ENCODE results near the gene DYNC1I1.
A peak's percentile ranks its signal among the peaks of the same experiment; 100 is the strongest.

The DYNC1I1 gene

GRCh38 chr7:95840953-95841950, 68.9 kb downstream of the DYNC1I1 start:
- in situ Hi-C loops (cut with HindIII; ENCODE audit: low pct_ligation_motif_present, low sequenced_read_pairs) = no loop called here
- TF ChIP-seq, protein P1, sequence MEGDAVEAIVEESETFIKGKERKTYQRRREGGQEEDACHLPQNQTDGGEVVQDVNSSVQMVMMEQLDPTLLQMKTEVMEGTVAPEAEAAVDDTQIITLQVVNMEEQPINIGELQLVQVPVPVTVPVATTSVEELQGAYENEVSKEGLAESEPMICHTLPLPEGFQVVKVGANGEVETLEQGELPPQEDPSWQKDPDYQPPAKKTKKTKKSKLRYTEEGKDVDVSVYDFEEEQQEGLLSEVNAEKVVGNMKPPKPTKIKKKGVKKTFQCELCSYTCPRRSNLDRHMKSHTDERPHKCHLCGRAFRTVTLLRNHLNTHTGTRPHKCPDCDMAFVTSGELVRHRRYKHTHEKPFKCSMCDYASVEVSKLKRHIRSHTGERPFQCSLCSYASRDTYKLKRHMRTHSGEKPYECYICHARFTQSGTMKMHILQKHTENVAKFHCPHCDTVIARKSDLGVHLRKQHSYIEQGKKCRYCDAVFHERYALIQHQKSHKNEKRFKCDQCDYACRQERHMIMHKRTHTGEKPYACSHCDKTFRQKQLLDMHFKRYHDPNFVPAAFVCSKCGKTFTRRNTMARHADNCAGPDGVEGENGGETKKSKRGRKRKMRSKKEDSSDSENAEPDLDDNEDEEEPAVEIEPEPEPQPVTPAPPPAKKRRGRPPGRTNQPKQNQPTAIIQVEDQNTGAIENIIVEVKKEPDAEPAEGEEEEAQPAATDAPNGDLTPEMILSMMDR (IDR thresholded peaks at IDR 0.05; ENCODE audit: low read depth, low read length, missing control alignments) = peak; percentile 51
- H3K36me3 ChIP-seq (replicated peaks) = no peaks in the 10 kb centered on the region
- H3K4me3 ChIP-seq (ENCODE audit: low read depth, low read length) = no peak overlapping the region
- no peak for DNase-seq
- H3K27me3 ChIP-seq (replicated peaks) = no peaks in the 10 kb centered on the region
- no peak overlapping the region for H3K27ac ChIP-seq

GRCh38 chr7:95843286-95843685, 70.9 kb downstream of the DYNC1I1 start:
- DNase-seq = no peak
- TF ChIP-seq, protein P1 (IDR thresholded peaks at IDR 0.05; ENCODE audit: low read depth, low read length, missing control alignments) = peak; percentile 36
- no peaks in the 10 kb centered on the region for H3K36me3 ChIP-seq (replicated peaks)
- no peak overlapping the region for H3K4me3 ChIP-seq (ENCODE audit: low read depth, low read length)
- H3K27me3 ChIP-seq (replicated peaks) = no peaks in the 10 kb centered on the region
- in situ Hi-C loops (cut with HindIII; ENCODE audit: low pct_ligation_motif_present, low sequenced_read_pairs) = no loop called here
- no peak overlapping the region for H3K27ac ChIP-seq

GRCh38 chr7:95845007-95845406, 72.7 kb downstream of the DYNC1I1 start:
- in situ Hi-C loops (cut with HindIII; ENCODE audit: low pct_ligation_motif_present, low sequenced_read_pairs) = no loop called here
- Histone ChIP-seq H3K27me3 (replicated peaks) (no peaks in the 10 kb centered on the region), H3K36me3 (replicated peaks) (no peaks in the 10 kb centered on the region), H3K4me3 (ENCODE audit: low read depth, low read length) (no peak overlapping the region), H3K27ac (no peak overlapping the region)
- TF ChIP-seq, protein P1 (IDR thresholded peaks at IDR 0.05; ENCODE audit: low read depth, low read length, missing control alignments) = no peak
- DNase-seq = no peak

GRCh38 chr7:95847061-95847460, 74.7 kb downstream of the DYNC1I1 start:
- no peaks in the 10 kb centered on the region for H3K36me3 ChIP-seq (replicated peaks)
- DNase-seq = no peak
- in situ Hi-C loops (cut with HindIII; ENCODE audit: low pct_ligation_motif_present, low sequenced_read_pairs) = no loop called here
- H3K27me3 ChIP-seq (replicated peaks) = no peaks in the 10 kb centered on the region
- no peak overlapping the region for H3K27ac ChIP-seq
- TF ChIP-seq, protein P1 (IDR thresholded peaks at IDR 0.05; ENCODE audit: low read depth, low read length, missing control alignments) = no peak
- no peak overlapping the region for H3K4me3 ChIP-seq (ENCODE audit: low read depth, low read length)

- in situ Hi-C loops (cut with HindIII; ENCODE audit: low pct_ligation_motif_present, low sequenced_read_pairs) = no loop called here
- Histone ChIP-seq H3K4me3 (ENCODE audit: low read depth, low read length) (no peak overlapping the region), H3K27me3 (replicated peaks) (no peaks in the 10 kb centered on the region), H3K36me3 (replicated peaks) (no peaks in the 10 kb centered on the region), H3K27ac (peak overlapping the region; percentile 18)
- TF ChIP-seq, protein P1 (IDR thresholded peaks at IDR 0.05; ENCODE audit: low read depth, low read length, missing control alignments) = no peak
- DNase-seq = peak; percentile 94
These were observed 87.1 kb downstream of the DYNC1I1 start for GRCh38 chr7:95859429-95859828.
